Measurements from ENCODE around the gene KCNJ6.

DNA sequence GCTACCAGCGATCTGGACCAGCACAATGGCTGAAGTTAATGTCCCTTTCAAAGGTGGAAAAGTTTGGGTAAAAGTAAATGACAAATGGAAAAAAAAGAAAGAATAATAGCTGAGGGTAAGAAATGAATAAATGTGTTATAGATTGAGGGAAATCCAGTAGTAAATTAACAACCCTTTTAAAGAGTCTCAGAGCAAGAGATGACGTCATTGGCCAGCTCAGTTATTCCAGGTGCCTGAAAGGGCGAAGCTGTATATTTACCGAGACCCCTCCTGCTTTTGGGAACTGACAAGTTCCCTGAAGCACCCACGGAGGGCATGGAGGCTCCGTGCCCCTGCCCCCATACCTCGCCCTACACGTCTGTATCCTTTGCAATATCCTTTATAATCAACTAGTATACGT is 40.5 kb upstream of the KCNJ6 start:
- TF ChIP-seq POLR2A (IDR thresholded peaks at IDR 0.05) (no peak), CTCF (IDR thresholded peaks at IDR 0.05) (no peak)

All from uterus (tissue), 2 donors.